Measurements from ENCODE around the gene EFS.

- TF ChIP-seq CTCF (IDR thresholded peaks at IDR 0.05) (no peak), POLR2AphosphoS5 (IDR thresholded peaks at IDR 0.05) (no peak), EP300 (IDR thresholded peaks at IDR 0.05) (no peak)
These were observed 16.7 kb downstream of the EFS start for GRCh38 chr14:23348297-23348655.
